ENCODE measurements around the gene CNN3. TPM values are rescaled to one million over a fixed set of nuclear protein-coding genes. Genes with fewer than 3 reads are reported as not detected.
A peak's percentile ranks its signal among the peaks of the same experiment; 100 is the strongest.
"Not testable (repeated sequence)": the region's sequence is repeated elsewhere in the genome, so short reads cannot be mapped to it uniquely, and the experiment has no call there.

CNN3 gene
- total RNA-seq, 6 experiments from 2014 or later, result 90.5 to 125 (median 99.3) TPM

DNA sequence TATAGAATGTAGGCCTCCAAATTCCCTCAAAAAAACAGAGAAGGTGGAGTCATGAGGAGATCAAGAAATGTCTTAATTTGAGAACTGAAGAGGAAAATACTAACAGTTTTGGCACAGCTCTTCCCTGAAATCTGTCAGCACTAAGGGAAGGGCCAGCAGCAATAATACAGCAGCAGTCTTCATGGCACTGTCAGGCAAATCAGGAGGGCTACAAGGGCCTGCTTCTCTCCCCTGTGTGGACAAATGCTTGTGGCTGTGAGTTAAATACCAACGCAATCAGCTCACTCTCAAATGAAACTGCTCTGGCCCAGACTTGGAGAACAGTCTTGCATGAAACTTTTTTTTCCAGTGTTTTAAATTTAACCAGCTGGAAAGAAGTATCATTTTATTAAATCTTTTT, 20.5 kb upstream of the CNN3 start:
- ATAC-seq, result no peak
- no peaks in the 10 kb centered on the region for H3K36me3 ChIP-seq
- 63% methylated on average over 1 of the region's 1 CpG for WGBS (ENCODE audit: insufficient coverage, low coverage, low lambda C conversion rate, missing lambda C conversion rate)
- intact Hi-C loops (cut with DNase I), result no loop called here
- H3K4me3 ChIP-seq, result no peak overlapping the region
- peaks cover 0 to 41% (median 14%) of the 10 kb centered on the region in 4 donors for H3K4me1 ChIP-seq
- no peaks in the 10 kb centered on the region for H3K9me3 ChIP-seq
- TF ChIP-seq POLR2A (IDR thresholded peaks at IDR 0.05), result no peak
- TF ChIP-seq, protein P1, sequence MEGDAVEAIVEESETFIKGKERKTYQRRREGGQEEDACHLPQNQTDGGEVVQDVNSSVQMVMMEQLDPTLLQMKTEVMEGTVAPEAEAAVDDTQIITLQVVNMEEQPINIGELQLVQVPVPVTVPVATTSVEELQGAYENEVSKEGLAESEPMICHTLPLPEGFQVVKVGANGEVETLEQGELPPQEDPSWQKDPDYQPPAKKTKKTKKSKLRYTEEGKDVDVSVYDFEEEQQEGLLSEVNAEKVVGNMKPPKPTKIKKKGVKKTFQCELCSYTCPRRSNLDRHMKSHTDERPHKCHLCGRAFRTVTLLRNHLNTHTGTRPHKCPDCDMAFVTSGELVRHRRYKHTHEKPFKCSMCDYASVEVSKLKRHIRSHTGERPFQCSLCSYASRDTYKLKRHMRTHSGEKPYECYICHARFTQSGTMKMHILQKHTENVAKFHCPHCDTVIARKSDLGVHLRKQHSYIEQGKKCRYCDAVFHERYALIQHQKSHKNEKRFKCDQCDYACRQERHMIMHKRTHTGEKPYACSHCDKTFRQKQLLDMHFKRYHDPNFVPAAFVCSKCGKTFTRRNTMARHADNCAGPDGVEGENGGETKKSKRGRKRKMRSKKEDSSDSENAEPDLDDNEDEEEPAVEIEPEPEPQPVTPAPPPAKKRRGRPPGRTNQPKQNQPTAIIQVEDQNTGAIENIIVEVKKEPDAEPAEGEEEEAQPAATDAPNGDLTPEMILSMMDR (IDR thresholded peaks at IDR 0.05), result no peak
- DNase-seq, result no peak
- H3K27ac ChIP-seq, result no peak overlapping the region
- H3K27me3 ChIP-seq, result no peaks in the 10 kb centered on the region

DNA sequence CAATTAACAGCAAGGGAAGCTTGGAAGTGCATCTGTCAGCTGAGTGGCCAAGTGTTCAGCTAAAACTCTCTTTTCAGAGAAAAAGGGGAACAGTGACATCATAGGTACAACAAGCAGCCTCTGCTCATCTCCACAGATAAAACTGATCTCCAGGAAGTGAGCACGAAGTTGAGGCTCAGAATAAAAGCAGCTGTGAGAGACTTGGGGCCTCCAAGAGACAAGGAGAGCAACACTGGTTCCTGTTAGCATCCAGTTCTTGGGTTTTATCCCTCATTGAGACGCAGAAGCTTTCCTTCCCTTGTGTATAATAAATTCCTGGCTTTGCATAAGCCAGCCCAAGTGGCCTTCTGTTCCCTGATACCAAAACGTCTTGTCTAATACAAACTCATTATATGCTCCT, 20.0 kb upstream of the CNN3 start:
- intact Hi-C loops (cut with DNase I), result no loop called here

DNA sequence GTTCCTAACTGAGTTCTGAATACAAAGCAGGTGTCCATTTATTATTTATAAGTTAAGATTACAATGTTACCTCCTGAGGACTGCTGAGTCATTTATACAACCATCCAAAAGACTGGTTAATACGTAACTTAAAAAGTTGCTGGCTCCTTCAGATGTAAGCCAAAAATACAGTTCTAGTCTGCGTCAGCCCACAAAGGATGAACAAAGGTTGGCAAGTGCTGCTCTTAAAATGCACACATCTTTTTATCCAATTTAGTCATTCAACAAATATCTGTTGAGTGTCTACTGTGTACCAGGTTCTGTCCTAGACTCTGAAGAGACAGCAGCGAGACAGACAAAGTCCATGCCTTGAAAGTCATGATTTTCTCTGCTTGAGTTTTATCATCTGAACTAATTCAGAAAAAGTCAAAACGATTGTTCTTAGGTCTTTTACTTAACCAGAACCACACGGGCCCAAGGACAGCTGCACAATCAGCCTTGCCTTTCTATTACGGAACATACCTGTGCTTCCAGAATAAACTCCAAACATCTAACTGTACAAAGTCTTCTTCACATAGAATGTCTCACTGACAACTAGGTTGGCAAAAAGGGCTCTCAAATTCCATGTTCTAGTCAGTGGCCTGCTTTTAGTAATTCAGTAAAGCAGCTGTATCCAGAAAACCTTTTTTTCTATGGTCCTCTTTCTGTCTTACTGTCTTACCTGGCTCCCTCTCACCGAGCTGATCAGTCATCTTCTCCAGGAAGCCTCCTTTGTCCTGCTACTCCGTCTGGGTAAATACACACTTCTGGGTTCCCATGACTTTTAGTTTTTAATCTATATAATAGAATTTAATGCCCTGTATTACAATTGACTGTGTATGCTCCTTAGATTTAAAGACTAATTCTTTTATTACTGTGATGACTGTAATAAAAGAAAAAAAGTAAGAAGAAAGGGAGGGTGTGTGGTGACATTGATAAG, 15.5 kb upstream of the CNN3 start:
- no peaks in the 10 kb centered on the region for H3K27me3 ChIP-seq
- H3K9me3 ChIP-seq, result no peaks in the 10 kb centered on the region
- H3K27ac ChIP-seq, result peak overlapping the region; percentile 8 to 80 (median 54)
- H3K36me3 ChIP-seq, result no peaks in the 10 kb centered on the region
- peaks cover 0 to 31% (median 8%) of the 10 kb centered on the region in 4 donors for H3K4me1 ChIP-seq
- WGBS (ENCODE audit: insufficient coverage, low coverage, low lambda C conversion rate, missing lambda C conversion rate), result 24% methylated on average over 8 of the region's 8 CpGs
- TF ChIP-seq POLR2A (IDR thresholded peaks at IDR 0.05), result no peak
- TF ChIP-seq, protein P1 (IDR thresholded peaks at IDR 0.05), result no peak
- H3K4me3 ChIP-seq, result no peak overlapping the region
- intact Hi-C loops (cut with DNase I), result no loop called here
- DNase-seq (peak in 1 of 3 donors; percentile 67), ATAC-seq (peak; percentile 86 to 94 (median 88))

More for the DNA sequence above, 20.0 kb upstream of the CNN3 start:
- Histone ChIP-seq H3K4me1 (peaks cover 0 to 42% (median 16%) of the 10 kb centered on the region in 4 donors), H3K4me3 (no peak overlapping the region), H3K9me3 (no peaks in the 10 kb centered on the region), H3K27me3 (no peaks in the 10 kb centered on the region), H3K27ac (no peak overlapping the region), H3K36me3 (no peaks in the 10 kb centered on the region)
- ATAC-seq (no peak), DNase-seq (no peak)
- WGBS (ENCODE audit: insufficient coverage, low coverage, low lambda C conversion rate, missing lambda C conversion rate), result 46% methylated on average over 3 of the region's 3 CpGs
- TF ChIP-seq, protein P1 (IDR thresholded peaks at IDR 0.05), result no peak
- no peak for TF ChIP-seq POLR2A (IDR thresholded peaks at IDR 0.05)

DNA sequence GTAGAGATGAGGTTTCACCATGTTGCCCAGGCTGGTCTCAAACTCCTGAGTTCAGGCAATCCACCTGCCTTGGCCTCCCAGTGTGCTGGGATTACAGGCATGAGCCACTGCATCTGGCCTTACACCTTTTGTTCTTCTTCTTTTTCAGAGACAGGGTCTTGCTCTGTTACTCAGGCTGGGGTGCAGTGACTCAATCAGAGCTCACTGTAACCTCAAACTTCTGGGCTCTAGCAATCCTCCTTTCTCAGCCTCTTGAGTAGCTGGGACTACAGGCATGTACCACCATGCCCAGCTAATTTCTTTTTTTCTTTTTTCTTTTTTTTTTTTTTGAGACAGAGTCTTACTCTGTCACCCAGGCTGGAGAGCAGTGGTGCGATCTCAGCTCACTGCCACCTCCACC, 14.6 kb upstream of the CNN3 start:
- DNase-seq; H3K27me3 ChIP-seq; H3K36me3 ChIP-seq; intact Hi-C loops (cut with DNase I); H3K4me3 ChIP-seq; H3K9me3 ChIP-seq: not testable (repeated sequence)
- peak in 2 of 4 donors; percentile 9 to 18 for ATAC-seq
- peaks cover 0 to 32% (median 9%) of the 10 kb centered on the region in 4 donors for H3K4me1 ChIP-seq
- 91% methylated on average over 1 of the region's 1 CpG for WGBS (ENCODE audit: insufficient coverage, low coverage, low lambda C conversion rate, missing lambda C conversion rate)
- H3K27ac ChIP-seq, result peak overlapping the region in 2 of 3 donors; percentile 54 to 80

DNA sequence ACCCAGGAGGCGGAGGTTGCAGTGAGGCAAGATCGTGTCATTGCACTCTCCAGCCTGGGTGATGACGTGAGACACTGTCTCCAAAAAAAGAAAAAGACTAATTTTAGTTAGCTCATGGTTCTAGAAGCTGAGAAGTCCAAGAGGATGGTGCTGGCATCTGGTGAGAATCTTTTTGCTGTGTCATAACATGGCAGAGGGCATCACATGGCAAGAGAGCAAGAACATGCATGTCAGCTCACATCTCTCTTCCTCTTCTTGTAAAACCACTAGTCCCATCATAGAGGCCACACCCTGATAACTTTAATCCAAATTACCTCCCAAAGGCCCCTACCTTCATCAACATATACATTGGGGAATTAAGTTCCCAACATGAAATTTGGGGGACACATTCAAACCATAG, 13.8 kb upstream of the CNN3 start:
- intact Hi-C loops (cut with DNase I), result no loop called here
- Histone ChIP-seq H3K27me3 (no peaks in the 10 kb centered on the region), H3K9me3 (no peaks in the 10 kb centered on the region), H3K4me1 (peaks cover 0 to 32% (median 9%) of the 10 kb centered on the region in 4 donors), H3K36me3 (no peaks in the 10 kb centered on the region), H3K4me3 (no peak overlapping the region), H3K27ac (no peak overlapping the region)
- no peak for ATAC-seq
- 95% methylated on average over 3 of the region's 3 CpGs for WGBS (ENCODE audit: insufficient coverage, low coverage, low lambda C conversion rate, missing lambda C conversion rate)
- no peak for DNase-seq
- TF ChIP-seq POLR2A (IDR thresholded peaks at IDR 0.05), result no peak
- TF ChIP-seq, protein P1 (IDR thresholded peaks at IDR 0.05), result no peak

Data from right lobe of liver (tissue), 6 donors.